ENCODE measurements around the gene TRABD2B. TPM values are rescaled to one million over a fixed set of nuclear protein-coding genes. Genes with fewer than 3 reads are reported as not detected.
A peak's percentile ranks its signal among the peaks of the same experiment; 100 is the strongest.

Gene TRABD2B
- total and polyA plus RNA-seq, 2 of the 13 experiments (the other 11 are each of a cell fraction or from before 2014, with no cell fraction given) = 0.04 TPM; not detected in 1

DNA sequence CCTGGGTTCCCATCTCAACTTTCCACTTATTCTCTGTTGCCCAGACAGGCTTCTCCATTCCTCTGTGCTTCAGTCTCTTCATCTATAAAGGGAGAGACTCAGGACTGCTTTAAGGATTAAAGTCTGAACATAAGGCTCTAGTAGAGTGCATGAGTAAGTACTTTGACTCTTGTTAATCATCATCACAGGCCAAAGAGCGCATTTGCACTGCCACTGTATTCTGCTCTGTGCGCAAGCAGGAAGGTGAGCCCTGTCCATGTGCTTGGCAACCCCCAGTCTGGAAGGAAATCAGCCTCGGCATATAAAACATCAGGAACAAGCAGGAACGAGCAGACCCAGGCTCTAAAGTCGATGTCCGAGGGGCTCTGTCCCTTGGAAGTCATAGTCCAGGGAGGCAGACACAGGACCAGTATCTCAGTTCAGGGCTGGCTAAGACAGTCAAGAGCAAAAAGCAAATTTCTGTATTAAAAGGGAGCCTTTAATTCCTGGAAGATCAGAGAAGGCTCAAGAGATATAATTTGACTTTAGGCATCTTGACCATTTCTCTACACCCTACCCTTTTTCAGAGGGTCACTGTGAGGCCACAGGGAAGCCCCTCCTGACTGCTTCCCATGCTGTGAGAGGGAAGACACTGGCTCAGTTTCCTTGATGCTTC, 131.2 kb downstream of the TRABD2B start (continued):
- TF ChIP-seq, protein P1, sequence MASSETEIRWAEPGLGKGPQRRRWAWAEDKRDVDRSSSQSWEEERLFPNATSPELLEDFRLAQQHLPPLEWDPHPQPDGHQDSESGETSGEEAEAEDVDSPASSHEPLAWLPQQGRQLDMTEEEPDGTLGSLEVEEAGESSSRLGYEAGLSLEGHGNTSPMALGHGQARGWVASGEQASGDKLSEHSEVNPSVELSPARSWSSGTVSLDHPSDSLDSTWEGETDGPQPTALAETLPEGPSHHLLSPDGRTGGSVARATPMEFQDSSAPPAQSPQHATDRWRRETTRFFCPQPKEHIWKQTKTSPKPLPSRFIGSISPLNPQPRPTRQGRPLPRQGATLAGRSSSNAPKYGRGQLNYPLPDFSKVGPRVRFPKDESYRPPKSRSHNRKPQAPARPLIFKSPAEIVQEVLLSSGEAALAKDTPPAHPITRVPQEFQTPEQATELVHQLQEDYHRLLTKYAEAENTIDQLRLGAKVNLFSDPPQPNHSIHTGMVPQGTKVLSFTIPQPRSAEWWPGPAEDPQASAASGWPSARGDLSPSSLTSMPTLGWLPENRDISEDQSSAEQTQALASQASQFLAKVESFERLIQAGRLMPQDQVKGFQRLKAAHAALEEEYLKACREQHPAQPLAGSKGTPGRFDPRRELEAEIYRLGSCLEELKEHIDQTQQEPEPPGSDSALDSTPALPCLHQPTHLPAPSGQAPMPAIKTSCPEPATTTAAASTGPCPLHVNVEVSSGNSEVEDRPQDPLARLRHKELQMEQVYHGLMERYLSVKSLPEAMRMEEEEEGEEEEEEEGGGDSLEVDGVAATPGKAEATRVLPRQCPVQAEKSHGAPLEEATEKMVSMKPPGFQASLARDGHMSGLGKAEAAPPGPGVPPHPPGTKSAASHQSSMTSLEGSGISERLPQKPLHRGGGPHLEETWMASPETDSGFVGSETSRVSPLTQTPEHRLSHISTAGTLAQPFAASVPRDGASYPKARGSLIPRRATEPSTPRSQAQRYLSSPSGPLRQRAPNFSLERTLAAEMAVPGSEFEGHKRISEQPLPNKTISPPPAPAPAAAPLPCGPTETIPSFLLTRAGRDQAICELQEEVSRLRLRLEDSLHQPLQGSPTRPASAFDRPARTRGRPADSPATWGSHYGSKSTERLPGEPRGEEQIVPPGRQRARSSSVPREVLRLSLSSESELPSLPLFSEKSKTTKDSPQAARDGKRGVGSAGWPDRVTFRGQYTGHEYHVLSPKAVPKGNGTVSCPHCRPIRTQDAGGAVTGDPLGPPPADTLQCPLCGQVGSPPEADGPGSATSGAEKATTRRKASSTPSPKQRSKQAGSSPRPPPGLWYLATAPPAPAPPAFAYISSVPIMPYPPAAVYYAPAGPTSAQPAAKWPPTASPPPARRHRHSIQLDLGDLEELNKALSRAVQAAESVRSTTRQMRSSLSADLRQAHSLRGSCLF (CRISPR knock-in tag; IDR thresholded peaks at IDR 0.05; ENCODE audit: borderline replicate concordance) = no peak
- TF ChIP-seq ZNF143 (CRISPR knock-in tag; IDR thresholded peaks at IDR 0.05) = no peak
- no peak for TF ChIP-seq IKZF4 (CRISPR knock-in tag; IDR thresholded peaks at IDR 0.05; ENCODE audit: borderline replicate concordance, low read depth, not compliant biosample characterization)
- TF ChIP-seq TSC22D2 (CRISPR knock-in tag; IDR thresholded peaks at IDR 0.05; ENCODE audit: borderline replicate concordance) = no peak; the same call in 1 of the 2 replicates
- TF ChIP-seq MTA1 (CRISPR knock-in tag; IDR thresholded peaks at IDR 0.05; ENCODE audit: borderline replicate concordance) = no peak
- TF ChIP-seq, protein P2, sequence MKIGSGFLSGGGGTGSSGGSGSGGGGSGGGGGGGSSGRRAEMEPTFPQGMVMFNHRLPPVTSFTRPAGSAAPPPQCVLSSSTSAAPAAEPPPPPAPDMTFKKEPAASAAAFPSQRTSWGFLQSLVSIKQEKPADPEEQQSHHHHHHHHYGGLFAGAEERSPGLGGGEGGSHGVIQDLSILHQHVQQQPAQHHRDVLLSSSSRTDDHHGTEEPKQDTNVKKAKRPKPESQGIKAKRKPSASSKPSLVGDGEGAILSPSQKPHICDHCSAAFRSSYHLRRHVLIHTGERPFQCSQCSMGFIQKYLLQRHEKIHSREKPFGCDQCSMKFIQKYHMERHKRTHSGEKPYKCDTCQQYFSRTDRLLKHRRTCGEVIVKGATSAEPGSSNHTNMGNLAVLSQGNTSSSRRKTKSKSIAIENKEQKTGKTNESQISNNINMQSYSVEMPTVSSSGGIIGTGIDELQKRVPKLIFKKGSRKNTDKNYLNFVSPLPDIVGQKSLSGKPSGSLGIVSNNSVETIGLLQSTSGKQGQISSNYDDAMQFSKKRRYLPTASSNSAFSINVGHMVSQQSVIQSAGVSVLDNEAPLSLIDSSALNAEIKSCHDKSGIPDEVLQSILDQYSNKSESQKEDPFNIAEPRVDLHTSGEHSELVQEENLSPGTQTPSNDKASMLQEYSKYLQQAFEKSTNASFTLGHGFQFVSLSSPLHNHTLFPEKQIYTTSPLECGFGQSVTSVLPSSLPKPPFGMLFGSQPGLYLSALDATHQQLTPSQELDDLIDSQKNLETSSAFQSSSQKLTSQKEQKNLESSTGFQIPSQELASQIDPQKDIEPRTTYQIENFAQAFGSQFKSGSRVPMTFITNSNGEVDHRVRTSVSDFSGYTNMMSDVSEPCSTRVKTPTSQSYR (CRISPR knock-in tag; IDR thresholded peaks at IDR 0.05; ENCODE audit: borderline replicate concordance) = peak; percentile 43; the same call in 1 of the 2 replicates
- TF ChIP-seq, protein P3, sequence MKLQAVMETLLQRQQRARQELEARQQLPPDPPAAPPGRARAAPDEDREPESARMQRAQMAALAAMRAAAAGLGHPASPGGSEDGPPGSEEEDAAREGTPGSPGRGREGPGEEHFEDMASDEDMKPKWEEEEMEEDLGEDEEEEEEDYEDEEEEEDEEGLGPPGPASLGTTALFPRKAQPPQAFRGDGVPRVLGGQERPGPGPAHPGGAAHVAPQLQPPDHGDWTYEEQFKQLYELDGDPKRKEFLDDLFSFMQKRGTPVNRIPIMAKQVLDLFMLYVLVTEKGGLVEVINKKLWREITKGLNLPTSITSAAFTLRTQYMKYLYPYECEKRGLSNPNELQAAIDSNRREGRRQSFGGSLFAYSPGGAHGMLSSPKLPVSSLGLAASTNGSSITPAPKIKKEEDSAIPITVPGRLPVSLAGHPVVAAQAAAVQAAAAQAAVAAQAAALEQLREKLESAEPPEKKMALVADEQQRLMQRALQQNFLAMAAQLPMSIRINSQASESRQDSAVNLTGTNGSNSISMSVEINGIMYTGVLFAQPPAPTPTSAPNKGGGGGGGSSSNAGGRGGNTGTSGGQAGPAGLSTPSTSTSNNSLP (IDR thresholded peaks at IDR 0.05; ENCODE audit: low read depth, low read length) = peak; percentile 46; the same call in 1 of the 2 replicates
- TF ChIP-seq, protein P4, sequence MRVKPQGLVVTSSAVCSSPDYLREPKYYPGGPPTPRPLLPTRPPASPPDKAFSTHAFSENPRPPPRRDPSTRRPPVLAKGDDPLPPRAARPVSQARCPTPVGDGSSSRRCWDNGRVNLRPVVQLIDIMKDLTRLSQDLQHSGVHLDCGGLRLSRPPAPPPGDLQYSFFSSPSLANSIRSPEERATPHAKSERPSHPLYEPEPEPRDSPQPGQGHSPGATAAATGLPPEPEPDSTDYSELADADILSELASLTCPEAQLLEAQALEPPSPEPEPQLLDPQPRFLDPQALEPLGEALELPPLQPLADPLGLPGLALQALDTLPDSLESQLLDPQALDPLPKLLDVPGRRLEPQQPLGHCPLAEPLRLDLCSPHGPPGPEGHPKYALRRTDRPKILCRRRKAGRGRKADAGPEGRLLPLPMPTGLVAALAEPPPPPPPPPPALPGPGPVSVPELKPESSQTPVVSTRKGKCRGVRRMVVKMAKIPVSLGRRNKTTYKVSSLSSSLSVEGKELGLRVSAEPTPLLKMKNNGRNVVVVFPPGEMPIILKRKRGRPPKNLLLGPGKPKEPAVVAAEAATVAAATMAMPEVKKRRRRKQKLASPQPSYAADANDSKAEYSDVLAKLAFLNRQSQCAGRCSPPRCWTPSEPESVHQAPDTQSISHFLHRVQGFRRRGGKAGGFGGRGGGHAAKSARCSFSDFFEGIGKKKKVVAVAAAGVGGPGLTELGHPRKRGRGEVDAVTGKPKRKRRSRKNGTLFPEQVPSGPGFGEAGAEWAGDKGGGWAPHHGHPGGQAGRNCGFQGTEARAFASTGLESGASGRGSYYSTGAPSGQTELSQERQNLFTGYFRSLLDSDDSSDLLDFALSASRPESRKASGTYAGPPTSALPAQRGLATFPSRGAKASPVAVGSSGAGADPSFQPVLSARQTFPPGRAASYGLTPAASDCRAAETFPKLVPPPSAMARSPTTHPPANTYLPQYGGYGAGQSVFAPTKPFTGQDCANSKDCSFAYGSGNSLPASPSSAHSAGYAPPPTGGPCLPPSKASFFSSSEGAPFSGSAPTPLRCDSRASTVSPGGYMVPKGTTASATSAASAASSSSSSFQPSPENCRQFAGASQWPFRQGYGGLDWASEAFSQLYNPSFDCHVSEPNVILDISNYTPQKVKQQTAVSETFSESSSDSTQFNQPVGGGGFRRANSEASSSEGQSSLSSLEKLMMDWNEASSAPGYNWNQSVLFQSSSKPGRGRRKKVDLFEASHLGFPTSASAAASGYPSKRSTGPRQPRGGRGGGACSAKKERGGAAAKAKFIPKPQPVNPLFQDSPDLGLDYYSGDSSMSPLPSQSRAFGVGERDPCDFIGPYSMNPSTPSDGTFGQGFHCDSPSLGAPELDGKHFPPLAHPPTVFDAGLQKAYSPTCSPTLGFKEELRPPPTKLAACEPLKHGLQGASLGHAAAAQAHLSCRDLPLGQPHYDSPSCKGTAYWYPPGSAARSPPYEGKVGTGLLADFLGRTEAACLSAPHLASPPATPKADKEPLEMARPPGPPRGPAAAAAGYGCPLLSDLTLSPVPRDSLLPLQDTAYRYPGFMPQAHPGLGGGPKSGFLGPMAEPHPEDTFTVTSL (CRISPR knock-in tag; IDR thresholded peaks at IDR 0.05; ENCODE audit: borderline replicate concordance) = peak; percentile 63
- TF ChIP-seq SMARCC2 (IDR thresholded peaks at IDR 0.05) = no peak
